Measurements from ENCODE around the gene RANBP9.

DNA sequence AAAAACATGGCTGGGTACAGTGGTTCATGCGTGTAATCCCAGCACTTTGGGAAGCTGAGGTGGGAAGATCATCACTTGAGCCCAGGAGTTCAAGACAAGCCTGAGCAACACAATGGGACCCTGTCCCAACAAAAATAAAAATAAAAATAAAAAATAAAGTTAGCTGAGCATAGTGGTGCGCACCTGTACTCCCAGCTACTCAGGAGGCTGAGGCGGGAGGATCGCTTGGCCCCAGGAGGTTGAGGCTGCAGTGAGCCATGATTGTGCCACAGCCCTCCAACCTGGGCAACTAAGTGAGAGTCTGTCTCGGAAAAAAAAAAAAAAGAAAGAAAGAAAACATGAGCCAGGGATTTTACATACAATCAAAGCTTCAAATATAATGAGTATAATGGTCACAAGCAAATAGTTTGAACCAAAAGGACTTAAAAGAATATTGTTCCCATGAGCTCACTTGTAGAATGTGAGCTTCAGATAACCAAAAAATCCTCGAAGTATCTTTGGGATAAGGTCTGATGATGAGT, 31.1 kb downstream of the RANBP9 start:
- TF ChIP-seq, protein P1, sequence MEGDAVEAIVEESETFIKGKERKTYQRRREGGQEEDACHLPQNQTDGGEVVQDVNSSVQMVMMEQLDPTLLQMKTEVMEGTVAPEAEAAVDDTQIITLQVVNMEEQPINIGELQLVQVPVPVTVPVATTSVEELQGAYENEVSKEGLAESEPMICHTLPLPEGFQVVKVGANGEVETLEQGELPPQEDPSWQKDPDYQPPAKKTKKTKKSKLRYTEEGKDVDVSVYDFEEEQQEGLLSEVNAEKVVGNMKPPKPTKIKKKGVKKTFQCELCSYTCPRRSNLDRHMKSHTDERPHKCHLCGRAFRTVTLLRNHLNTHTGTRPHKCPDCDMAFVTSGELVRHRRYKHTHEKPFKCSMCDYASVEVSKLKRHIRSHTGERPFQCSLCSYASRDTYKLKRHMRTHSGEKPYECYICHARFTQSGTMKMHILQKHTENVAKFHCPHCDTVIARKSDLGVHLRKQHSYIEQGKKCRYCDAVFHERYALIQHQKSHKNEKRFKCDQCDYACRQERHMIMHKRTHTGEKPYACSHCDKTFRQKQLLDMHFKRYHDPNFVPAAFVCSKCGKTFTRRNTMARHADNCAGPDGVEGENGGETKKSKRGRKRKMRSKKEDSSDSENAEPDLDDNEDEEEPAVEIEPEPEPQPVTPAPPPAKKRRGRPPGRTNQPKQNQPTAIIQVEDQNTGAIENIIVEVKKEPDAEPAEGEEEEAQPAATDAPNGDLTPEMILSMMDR (IDR thresholded peaks at IDR 0.05 in 4 of 5, conservative IDR thresholded peaks at IDR 0.05 in 1 of 5), result no peak
- no peak for TF ChIP-seq POLR2A (IDR thresholded peaks at IDR 0.05)

All from gastrocnemius medialis (tissue), 4 donors.